GM18505 (cell line): ENCODE data around the gene ZC3H4.

Experiments
- ATAC-seq: cut with Tn5 transposase; IDR thresholded peaks from one replicate; pipeline ENCODE4 v1.9.1; 2021; ENCODE audit not compliant: unreplicated experiment
- POLR2A ChIP-seq: IDR thresholded peaks from 4 replicates; pipeline ENCODE4 v1.6.1; 2011; ENCODE audit warnings: borderline replicate concordance; ENCODE audit not compliant: insufficient read depth, insufficient read length; ENCODE audit errors: extremely low read depth

Gene ZC3H4

DNA sequence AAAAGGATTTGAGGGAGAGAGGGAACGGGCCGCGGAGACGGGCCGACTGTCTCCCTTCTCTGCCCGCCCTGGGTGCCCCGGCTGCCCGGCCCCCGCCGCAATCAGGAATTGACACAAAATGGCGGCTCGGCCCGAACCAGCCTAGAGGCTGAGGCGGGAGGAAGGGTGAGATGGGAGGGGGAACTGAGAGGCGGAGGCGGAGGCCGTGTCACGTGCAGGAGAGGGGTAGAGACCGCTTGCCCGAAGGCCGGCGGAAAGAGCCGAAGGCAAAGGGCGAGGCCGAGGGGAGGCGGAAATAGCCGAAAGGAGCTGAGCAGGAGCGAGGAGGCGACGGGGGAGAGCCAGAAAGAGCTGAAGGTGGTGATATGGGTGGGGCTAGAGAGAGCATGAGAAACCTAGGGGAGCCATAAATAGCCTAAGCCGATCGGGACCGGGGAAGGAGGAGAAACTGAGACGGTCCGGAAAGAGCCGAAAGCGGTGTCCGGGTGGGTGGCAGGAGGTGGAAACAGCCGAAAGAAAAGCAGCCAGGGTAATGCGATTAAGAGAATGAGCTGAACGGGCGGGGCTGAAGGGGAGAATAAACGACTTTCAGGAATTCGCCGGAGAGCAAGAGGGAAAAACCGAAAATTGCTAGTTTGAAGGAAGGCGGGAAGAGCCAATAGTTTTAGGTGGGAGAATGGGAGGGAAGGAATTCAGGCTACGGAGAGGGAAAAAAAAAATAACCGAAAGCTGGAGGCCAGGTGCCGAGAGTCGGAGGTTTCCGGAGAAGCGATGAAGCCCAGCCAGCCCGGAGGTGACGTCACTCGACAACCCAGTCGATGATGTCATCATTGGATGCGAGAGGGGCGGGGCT lies at the start of gene ZC3H4:
ZC3H4 (minus strand) TSS at position 780 of the 853 bp plus-strand sequence. CDS start 1,192 bp downstream, outside the sequence.
- peak; percentile 83 for ATAC-seq
- TF ChIP-seq POLR2A = peak; percentile 74

DNA sequence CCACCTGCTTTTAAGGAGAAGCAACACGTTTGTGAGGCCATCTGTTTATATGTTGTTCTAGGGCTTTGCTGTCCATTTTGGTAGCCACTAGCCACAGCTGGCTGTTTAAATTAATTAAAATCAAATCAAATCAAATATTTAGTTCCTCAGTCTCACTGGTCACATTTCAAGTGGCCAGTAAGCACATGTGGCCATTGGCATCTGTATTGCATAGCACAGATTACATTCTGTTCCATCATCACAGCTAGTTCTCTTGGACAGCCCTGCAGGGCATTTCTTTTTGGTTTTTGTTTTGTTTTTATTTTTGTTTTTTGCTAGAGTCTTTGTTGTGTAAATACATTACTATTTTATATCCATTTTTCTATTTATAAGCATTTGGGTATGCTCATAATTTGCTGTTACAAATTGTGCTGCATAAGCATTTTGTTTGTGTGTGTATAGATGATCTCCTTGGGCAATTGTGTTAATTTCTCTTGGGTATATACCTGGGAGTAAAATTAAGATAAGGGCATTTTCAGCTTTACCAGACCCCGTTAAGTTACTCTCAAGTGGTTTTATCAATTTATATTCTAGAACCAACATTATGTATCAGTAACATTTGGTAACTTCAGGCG lies 48.4 kb upstream of the ZC3H4 start:
- no peak for TF ChIP-seq POLR2A
- no peak for ATAC-seq

DNA sequence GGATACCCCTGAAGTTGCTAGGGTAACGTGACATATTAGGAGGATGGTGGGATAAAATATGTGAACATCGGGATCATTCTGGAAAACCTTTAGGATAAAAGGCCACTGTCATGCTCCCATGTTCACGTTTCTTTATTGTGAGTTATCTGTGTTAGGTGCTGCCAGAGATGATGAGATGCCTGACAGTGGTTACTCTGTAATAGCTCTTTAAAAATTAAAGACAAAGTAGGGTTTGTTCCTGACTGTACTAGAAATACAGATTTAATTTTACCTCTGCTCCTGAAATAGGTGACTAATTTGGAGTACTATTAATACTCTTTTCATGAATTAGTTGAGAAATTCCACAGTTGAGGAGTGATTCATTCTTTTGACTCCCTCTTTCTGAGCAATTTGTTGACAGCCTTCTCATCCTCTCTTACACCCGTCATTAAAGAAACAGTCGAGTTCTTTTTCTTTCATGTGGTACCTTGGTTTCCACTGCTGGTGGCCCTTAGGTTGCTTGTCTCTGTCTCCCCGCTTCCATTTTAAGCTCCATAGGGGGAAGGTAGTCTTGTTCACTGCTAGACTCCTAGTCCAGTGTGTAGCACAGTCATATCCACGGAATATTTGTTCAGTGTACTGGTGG lies 45.4 kb upstream of the ZC3H4 start:
- ATAC-seq = no peak
- TF ChIP-seq POLR2A = no peak

DNA sequence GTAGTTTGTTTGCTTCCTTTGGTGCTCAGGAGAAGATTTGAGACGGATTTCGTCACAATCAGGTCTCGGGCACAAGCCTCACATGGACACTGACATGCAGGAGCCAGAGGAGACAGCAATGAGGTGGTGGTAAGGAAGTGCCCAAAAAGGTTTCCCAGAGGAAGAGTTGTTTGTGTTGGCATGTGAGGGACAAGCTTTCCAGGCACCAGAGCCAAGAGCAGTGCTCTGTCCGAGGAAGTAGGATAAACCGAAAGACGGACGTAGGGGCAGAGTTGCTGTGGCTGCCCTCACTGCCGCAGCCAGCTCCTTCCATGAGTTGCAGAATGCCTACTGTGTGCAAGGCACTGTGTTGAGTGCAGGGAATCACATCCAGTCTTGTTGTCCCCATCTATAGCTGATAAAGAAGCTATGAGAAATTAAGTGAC lies 44.8 kb upstream of the ZC3H4 start:
- TF ChIP-seq POLR2A = no peak
- ATAC-seq = no peak

DNA sequence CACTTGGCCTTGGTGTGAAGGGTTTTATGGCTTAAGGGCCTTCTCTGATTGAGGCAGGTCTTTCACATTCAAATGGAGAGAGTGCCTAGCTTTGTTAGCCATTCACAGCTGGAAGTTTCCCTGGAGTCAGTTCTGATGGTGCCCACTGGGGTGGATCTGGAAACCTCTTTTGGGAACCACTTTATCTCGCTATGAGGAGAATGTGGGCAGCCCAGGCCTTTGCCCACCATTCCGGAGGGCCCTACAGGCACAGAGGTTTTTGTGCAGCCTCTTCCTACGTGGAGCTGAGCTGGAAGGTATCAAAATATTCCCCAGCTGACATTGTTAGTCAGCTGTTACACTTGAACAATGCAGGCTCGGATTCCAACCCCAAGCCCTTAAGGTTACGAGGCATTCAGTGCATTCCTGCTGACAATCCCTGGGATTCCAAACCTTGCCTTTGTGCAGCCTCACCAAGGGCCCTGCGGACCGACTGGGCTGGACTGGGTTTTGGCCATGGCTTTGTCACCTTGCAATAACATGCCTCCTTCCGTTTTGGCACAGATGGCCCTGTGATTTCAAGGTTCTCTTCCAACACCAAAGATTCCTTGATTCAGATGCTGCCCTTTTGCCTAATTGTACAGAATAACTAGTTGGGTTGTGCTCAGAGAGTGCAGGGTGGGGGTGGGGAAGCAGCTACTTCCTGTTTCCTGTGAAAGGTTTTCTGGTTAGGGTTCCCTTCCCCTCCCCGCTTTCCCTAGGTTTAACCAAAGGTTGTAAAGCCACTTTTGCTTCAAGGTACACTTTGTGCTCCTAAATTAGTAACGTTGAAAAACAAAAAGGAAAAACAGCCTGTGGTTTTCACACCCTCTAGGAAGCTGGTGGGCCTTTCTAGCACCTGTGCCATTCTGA lies 44.1 kb upstream of the ZC3H4 start:
- ATAC-seq = no peak
- TF ChIP-seq POLR2A = no peak

DNA sequence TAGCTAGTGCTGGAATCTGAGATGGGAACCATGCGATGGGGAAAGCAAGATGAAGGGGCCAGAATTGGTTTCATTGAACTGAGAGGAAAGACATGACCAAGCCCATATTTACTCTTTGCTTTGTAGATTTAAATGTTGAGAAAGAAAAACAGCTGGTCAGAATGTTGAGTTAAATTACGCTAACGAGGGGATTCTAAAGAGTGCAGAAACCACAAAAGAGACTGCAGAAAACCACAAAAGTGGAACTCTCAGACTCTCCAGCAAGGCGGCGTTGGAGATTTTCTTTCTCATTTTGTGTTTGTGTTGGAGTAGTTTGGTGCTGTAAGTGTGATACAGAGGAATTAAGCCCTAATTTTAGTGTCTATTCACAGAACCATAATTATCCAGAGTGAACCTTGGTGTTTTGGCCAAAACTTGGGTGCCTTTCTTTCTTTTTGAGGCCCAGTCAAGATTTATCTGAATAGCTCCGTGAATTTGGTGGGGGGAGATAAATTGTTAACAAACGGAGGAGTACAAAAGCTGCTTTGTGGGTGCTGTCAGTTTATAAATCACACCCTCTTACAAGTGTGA lies 43.4 kb upstream of the ZC3H4 start:
- ATAC-seq = no peak
- no peak for TF ChIP-seq POLR2A

DNA sequence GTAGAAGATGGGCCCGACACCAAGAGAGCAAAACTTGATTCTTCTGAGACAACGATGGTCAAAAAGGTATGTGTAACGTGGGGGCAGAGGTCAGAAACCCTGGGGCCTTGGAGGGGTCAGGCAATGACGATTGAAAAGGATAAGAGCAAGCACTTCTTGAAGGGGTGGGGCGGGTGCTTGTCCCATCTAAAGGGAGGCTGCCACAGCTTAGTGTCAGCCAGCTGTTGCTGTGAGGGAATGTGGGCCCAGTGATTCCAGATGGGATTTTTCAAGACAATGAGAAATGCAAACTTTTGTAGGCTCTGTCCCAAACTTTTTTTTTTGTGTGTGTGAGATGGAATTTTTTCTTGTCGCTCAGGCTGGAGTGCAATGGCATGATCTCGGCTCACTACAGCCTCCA lies 41.6 kb upstream of the ZC3H4 start:
- no peak for ATAC-seq
- TF ChIP-seq POLR2A = no peak

DNA sequence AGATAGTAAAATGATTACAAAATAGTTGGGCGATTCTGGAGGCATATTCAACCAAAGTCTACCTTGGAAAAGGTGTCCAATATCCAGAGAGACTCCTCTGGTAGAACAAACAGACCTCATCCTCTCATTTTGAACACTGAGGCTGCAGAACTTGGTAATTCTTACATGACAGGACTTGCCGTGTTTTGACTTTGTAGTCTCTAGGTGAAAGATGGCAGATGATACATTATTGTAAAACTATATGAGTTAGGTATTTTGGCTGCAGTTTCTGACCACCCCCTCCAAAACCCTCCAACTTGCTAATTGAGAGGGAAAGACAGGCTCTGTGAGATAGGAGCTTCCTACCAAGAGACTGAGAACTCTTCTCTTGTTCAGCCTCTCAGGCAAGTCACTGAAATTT lies 39.7 kb upstream of the ZC3H4 start:
- ATAC-seq = no peak
- TF ChIP-seq POLR2A = no peak

DNA sequence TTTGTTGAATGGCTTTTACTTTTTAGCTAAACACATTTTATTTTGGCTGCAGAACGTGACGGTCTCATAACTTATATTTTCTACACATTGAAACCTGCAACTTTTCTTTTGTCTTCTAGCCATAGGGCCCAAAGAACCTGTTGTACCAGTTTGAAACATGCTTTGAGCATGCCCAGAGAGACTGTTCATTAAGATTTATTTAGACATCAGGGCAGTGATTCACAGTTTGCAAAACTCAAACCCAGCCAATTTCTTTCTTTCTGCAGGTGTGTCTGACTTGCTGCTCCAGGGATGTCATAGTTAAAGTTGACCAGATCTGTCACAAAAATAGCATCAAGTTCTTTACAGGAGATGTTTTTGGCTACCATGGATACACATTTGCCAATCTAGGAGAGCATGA lies 39.1 kb upstream of the ZC3H4 start:
- no peak for ATAC-seq
- TF ChIP-seq POLR2A = no peak

DNA sequence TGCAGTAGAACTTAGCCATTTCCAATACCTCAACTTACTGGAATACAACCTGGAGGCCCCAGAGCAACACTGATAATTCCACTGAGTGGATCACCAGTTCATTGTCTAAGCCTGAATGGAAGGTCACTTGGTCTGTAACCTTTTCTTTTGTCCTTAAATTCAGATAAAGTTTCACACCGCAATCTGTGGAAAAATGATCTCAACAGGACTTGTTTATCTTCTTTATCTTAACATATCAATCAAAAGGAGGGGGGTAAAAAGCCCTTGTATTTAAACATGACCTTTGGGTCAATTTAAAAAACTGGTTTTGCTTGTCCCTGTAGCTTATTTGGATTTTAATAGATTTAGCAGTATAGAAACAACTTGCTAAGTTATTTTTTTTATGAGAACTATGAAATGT lies 38.6 kb upstream of the ZC3H4 start:
- no peak for TF ChIP-seq POLR2A
- no peak for ATAC-seq

DNA sequence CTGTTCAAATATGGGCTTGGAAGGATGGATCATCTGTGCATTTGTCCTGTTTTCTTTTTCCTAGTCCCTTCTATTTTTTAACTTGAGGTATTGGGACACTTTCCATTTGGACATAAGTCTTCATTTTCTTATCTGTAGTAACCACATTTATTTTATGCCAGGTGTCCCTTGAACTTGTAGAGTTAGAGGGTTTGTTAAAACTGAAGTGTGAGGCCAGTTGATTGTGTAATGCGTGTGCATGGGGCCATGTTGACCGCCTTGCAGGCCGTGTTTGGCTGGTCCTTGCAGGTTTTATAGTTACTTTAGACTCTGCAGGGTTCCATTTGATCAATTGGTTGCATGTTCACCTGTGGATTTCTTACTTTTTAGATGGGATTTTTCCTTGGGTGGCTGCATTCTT lies 38.1 kb upstream of the ZC3H4 start:
- no peak for TF ChIP-seq POLR2A
- no peak for ATAC-seq

DNA sequence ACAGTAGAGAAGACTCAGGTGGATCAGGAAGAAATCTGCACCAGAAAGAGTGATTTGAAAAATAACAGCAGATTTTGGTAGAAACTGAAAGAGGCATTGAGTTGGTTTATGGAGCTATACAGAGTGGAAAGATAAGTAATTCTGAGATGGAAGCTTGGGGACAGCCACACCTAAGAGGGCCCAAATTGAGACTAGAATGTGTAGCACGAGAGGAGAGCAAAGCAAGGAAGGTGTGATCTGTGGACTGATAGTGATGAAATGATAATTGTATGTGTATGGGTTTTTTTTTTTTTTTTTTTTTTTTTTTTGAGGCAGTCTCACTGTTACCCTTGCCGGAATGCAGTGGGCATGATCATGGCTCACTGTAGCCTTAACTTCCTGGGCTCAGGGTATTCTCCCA lies 33.3 kb upstream of the ZC3H4 start:
- TF ChIP-seq POLR2A = no peak
- ATAC-seq = no peak
